ENCODE data around the gene BMPR1B.

Gene BMPR1B

GRCh38 chr4:95183656-95184408 lies 426.1 kb downstream of the BMPR1B start:
- DNase-seq (ENCODE audit: low read depth in 3 of 3), result no peak

GRCh38 chr4:95186666-95187065 lies 428.9 kb downstream of the BMPR1B start:
- no peak for DNase-seq (ENCODE audit: low read depth in 3 of 3)

- DNase-seq (ENCODE audit: low read depth in 3 of 3), result no peak
These were observed 431.1 kb downstream of the BMPR1B start for GRCh38 chr4:95188701-95189370.

- no peak for DNase-seq (ENCODE audit: low read depth in 3 of 3)
These were observed 433.1 kb downstream of the BMPR1B start for GRCh38 chr4:95190751-95191436.

- DNase-seq (ENCODE audit: low read depth in 3 of 3), result no peak
These were observed 433.8 kb downstream of the BMPR1B start for GRCh38 chr4:95191537-95191936.

- DNase-seq (ENCODE audit: low read depth in 3 of 3), result no peak
These were observed 435.9 kb downstream of the BMPR1B start for GRCh38 chr4:95193391-95194224.

GRCh38 chr4:95197353-95197752 lies 439.6 kb downstream of the BMPR1B start:
- DNase-seq (ENCODE audit: low read depth in 3 of 3), result no peak

GRCh38 chr4:95198961-95199360 lies 441.2 kb downstream of the BMPR1B start:
- no peak for DNase-seq (ENCODE audit: low read depth in 3 of 3)

GRCh38 chr4:95204267-95204844 lies 446.6 kb downstream of the BMPR1B start:
- no peak for DNase-seq (ENCODE audit: low read depth in 3 of 3)

GRCh38 chr4:95204873-95205272 lies 447.1 kb downstream of the BMPR1B start:
- no peak for DNase-seq (ENCODE audit: low read depth in 3 of 3)
